ENCODE measurements around the gene PCDH1.
A peak's percentile ranks its signal among the peaks of the same experiment; 100 is the strongest.
"Not testable (repeated sequence)": the region's sequence is repeated elsewhere in the genome, so short reads cannot be mapped to it uniquely, and the experiment has no call there.

Gene PCDH1

GRCh38 chr5:141828162-141828561 lies 50.0 kb downstream of the PCDH1 start:
- no peak for DNase-seq (ENCODE audit: insufficient read length, low spot score)
- no peak for FAIRE-seq
- no peak for TF ChIP-seq POLR2A (IDR thresholded peaks at IDR 0.05; ENCODE audit: low read depth, low read length)

DNA sequence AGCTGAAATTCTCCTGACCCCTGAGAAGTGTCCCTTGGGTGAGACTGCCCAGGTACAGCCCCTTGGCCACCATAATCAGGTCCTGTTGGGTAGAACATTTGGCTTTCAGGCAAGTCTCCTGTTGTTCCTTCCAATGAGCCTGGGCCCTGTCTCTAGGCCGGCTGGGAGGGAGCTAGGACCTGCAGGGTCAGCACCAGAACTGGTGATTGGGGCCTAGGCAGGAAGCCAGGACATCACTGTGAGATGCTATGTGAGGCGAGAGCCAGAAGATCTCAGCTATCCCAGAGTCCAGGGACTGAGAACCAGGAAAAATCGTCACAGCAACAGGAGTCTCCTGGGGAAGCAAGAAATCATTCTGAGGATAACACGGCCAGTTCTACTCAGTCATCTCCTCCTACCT lies 51.5 kb downstream of the PCDH1 start:
- no peak for TF ChIP-seq POLR2A (IDR thresholded peaks at IDR 0.05; ENCODE audit: low read depth, low read length)
- no peak for DNase-seq (ENCODE audit: insufficient read length, low spot score)
- FAIRE-seq: no peak

DNA sequence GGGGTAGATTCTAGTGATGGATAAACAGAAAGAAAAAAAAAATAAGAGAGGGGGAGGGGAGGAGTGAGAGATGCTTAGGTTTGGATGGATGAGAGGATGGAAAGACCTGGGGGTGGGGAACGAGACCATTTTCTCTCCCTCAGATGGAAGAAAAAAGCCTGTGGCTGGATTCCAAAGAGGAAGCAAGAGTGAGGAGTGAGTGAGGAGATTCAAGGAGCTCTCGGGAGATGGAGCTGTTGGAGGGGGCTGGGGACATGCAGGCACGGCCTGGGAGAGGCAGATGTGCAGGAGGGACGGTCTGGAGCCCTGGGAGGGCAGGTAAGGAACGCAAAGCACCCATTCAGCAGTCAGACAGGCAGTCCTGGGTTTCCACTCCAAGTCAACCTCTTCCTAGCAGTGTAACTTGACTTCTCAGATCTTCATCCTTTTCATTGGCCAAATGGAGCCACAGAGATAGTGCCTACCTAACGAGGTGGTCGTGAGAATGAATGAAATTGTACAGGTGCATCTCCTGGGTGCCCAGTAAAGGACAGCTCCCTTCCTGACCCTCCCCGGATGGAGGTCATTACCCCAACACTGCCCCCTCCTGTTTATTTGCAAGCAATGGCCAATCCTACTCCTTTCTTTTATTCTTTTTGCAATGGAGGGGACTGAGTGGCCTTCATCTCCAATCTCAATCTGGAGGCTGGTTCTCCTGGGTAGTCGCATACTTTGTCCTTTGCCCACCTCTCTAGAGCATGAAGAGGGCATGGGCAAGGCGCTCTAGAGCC lies 52.2 kb downstream of the PCDH1 start:
- no peak for TF ChIP-seq POLR2A (IDR thresholded peaks at IDR 0.05; ENCODE audit: low read depth, low read length)
- DNase-seq (ENCODE audit: insufficient read length, low spot score) (peak; percentile 49), FAIRE-seq (no peak)

GRCh38 chr5:141825241-141825671 lies 53.0 kb downstream of the PCDH1 start:
- no peak for FAIRE-seq
- no peak for TF ChIP-seq POLR2A (IDR thresholded peaks at IDR 0.05; ENCODE audit: low read depth, low read length)
- DNase-seq (ENCODE audit: insufficient read length, low spot score): no peak

DNA sequence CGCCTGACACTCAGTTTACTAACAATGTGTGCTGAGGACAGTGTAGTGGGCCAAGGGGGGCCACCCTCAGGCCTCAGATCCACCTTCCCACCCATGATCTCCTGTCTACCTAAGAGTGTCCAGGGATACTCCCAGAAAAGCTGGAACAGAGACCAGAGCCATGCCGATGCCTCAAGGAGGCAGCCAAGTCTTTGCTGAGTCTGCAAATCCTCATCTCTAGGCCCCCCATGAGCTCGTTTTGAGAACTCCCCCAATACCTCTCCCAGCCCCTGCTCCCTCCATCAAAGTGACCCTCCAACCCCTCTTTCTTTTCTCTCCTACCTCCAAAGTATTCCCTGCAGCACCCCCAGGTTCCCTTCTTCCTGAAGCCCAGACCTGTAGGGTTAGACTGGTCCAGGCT lies 53.5 kb downstream of the PCDH1 start:
- FAIRE-seq (no peak), DNase-seq (ENCODE audit: insufficient read length, low spot score) (no peak)
- TF ChIP-seq POLR2A (IDR thresholded peaks at IDR 0.05; ENCODE audit: low read depth, low read length): no peak

DNA sequence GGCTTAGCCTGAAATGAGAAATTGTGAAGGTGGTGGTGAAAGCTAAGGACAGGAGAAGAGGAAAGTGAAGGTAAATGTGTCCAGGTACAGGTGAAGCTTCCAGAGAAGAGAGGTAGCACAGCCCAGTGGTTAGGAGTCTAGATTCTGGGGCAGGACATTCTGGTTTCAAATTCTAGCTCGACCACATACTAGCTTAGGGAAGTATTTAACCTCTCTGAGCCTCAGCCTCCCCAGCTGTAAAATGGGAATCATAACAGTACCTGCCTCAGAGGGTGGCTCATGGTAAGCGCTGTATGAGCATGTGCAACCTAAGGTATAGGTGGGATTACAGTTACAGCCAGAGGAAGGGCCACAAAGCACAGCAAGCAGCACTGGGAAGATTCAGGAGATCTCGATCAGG lies 55.2 kb downstream of the PCDH1 start:
- no peak for TF ChIP-seq POLR2A (IDR thresholded peaks at IDR 0.05; ENCODE audit: low read depth, low read length)
- no peak for FAIRE-seq
- no peak for DNase-seq (ENCODE audit: insufficient read length, low spot score)

GRCh38 chr5:141822144-141822543 lies 56.1 kb downstream of the PCDH1 start:
- DNase-seq (ENCODE audit: insufficient read length, low spot score) (peak; percentile 28), FAIRE-seq (no peak)
- TF ChIP-seq POLR2A (IDR thresholded peaks at IDR 0.05; ENCODE audit: low read depth, low read length): no peak

DNA sequence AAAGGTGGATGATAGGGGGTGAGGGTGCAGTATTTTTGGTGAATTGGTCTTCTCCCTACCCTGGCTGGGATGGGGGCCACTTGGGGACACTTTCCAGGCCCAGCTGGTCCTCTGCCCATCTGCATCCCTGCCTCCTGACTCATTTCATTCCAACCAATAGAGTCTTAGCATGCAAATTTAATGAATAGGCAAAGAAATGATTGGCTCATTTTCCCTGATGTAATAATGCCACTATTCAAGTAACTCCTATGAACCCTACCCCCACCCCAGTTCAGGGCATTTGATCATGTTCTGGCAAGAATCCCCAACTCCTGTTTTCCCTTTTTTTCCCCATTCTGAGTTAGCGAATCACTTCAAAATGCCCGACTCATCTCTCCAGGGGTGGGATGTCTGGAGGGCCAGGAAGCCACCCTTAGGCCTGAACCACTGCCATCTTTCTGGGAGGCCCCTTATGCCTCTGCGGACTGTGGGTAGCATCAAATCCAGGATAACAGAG lies 56.7 kb downstream of the PCDH1 start:
- FAIRE-seq: no peak
- TF ChIP-seq POLR2A (IDR thresholded peaks at IDR 0.05; ENCODE audit: low read depth, low read length): no peak
- DNase-seq (ENCODE audit: insufficient read length, low spot score): peak; percentile 52

GRCh38 chr5:141820686-141821085 lies 57.5 kb downstream of the PCDH1 start:
- not testable (repeated sequence) for FAIRE-seq

DNA sequence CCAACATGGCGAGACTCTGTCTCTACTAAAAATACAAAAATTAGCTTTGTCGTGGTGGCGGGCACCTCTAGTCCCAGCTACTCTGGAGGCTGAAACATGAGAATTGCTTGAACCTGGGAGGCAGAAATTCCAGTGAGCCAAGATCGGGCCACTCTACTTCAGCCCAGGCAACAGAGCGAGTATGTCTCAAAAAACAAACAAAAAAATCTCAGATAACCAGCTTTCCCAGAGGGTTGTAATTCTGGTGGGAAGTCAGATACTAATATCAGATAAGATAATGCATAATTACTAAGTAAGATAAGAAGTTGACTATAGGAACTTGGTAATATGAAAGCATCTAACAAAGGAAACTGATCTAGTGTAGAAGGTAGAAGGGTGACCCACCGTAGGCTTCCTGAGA lies 60.6 kb downstream of the PCDH1 start:
- no peak for TF ChIP-seq POLR2A (IDR thresholded peaks at IDR 0.05; ENCODE audit: low read depth, low read length)
- no peak for FAIRE-seq
- DNase-seq (ENCODE audit: insufficient read length, low spot score): no peak

More at GRCh38 chr5:141820686-141821085, 57.5 kb downstream of the PCDH1 start:
- not testable (repeated sequence) for DNase-seq (ENCODE audit: insufficient read length, low spot score)

GRCh38 chr5:141816598-141817399 lies 61.4 kb downstream of the PCDH1 start:
- FAIRE-seq (no peak), DNase-seq (ENCODE audit: insufficient read length, low spot score) (no peak)
- no peak for TF ChIP-seq POLR2A (IDR thresholded peaks at IDR 0.05; ENCODE audit: low read depth, low read length)

GRCh38 chr5:141815796-141816180 lies 62.4 kb downstream of the PCDH1 start:
- TF ChIP-seq POLR2A (IDR thresholded peaks at IDR 0.05; ENCODE audit: low read depth, low read length): no peak
- no peak for DNase-seq (ENCODE audit: insufficient read length, low spot score)
- FAIRE-seq: no peak

DNA sequence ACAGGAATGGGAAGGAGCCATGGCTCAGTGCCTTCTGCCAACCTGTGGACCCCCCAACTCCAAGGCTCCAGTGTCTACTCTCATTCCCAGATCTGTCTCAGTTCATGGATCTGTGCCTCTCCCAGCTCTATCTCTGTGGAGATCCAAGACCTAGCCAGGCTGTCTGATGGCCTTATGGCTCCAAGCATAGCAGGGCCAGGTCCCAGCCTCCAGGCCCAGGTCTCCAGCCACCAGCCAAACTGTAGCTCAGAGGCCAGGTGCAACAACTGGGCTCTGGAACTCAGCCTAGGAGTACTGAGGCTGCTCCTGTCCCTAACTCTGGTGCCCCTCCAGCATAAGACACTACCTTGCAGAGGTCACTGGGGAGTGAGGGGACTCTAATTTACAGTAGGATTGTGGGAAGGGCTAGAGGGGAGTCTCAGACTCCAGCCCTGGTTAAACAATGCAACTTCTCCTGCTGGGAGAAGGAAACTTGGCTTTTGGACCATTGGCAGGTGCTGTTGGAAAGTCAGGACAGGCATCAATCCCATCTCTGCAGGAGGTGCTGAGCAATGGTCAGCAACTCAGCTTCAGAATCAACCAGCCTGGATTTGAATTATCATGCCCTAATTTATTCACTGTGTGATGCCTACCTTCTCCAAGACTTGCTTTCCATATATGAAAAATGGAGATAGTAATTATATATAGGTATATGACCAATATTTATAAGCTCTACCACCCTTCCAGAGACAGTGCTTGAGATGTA lies 63.0 kb downstream of the PCDH1 start:
- TF ChIP-seq POLR2A (IDR thresholded peaks at IDR 0.05; ENCODE audit: low read depth, low read length): no peak
- DNase-seq (ENCODE audit: insufficient read length, low spot score) (no peak), FAIRE-seq (no peak)

All from H54 (cell line).